ENCODE data around the gene CHCHD3.

DNA sequence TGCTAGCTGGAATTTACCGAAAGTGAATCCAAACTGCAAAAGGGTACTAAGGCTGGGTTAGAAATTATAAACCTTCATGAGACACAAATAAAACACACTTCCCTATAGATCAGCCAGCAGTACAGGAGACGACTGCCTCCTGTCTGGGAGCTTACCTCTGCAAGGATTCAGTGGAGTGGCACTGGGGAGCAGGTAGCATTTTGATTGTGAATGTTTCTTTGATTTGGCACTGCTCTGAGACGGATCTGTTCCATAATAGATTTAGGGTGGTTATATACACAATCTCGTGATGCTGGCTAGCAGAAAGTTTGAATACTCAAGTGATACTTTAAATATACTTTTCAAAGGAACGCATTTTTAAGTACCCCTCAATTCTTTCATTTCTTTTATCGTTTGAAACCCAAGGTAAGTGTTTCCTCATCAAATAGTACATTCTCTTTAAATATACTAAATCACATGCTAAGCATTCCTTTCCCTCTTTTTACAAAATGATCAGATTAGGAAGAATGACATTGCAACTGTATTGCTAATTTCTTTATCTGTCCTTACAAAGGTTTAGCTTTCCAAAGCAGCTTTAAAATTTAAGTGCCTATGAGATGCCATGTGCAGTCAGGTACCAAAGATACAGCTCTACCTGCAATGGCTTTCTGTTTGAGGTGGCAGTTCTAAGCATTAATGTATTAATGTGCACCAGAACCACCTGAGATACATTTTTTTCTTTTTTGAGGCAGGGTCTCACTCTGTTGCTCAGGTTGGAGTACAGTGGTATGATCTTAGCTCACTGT, 20.6 kb upstream of the CHCHD3 start:
- TF ChIP-seq POLR2AphosphoS5 (IDR thresholded peaks at IDR 0.05; ENCODE audit: low read depth, low read length) (no peak), FOXP2 (optimal IDR thresholded peaks at IDR 0.05; ENCODE audit: borderline replicate concordance, extremely low read depth, extremely low read length, insufficient read depth) (no peak)
- TF ChIP-seq, protein P1, sequence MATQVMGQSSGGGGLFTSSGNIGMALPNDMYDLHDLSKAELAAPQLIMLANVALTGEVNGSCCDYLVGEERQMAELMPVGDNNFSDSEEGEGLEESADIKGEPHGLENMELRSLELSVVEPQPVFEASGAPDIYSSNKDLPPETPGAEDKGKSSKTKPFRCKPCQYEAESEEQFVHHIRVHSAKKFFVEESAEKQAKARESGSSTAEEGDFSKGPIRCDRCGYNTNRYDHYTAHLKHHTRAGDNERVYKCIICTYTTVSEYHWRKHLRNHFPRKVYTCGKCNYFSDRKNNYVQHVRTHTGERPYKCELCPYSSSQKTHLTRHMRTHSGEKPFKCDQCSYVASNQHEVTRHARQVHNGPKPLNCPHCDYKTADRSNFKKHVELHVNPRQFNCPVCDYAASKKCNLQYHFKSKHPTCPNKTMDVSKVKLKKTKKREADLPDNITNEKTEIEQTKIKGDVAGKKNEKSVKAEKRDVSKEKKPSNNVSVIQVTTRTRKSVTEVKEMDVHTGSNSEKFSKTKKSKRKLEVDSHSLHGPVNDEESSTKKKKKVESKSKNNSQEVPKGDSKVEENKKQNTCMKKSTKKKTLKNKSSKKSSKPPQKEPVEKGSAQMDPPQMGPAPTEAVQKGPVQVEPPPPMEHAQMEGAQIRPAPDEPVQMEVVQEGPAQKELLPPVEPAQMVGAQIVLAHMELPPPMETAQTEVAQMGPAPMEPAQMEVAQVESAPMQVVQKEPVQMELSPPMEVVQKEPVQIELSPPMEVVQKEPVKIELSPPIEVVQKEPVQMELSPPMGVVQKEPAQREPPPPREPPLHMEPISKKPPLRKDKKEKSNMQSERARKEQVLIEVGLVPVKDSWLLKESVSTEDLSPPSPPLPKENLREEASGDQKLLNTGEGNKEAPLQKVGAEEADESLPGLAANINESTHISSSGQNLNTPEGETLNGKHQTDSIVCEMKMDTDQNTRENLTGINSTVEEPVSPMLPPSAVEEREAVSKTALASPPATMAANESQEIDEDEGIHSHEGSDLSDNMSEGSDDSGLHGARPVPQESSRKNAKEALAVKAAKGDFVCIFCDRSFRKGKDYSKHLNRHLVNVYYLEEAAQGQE (IDR thresholded peaks at IDR 0.05; ENCODE audit: insufficient read depth in 1 of 2, low read depth in 2 of 2, low read length in 2 of 2): no peak
